ENCODE results near the gene NR5A1.

NR5A1 gene

GRCh38 chr9:124506931-124507879 lies at the start of gene NR5A1:
TSS of gene NR5A1 (minus strand) at chr9:124507399. CDS start at chr9:124503395, 4,004 bp downstream.
- no peak for DNase-seq

- no peak for DNase-seq
Observed at GRCh38 chr9:124555043-124555442, 47.8 kb upstream of the NR5A1 start.

- no peak for DNase-seq
Observed at GRCh38 chr9:124553738-124554137, 46.5 kb upstream of the NR5A1 start.

GRCh38 chr9:124552273-124552605 lies 45.0 kb upstream of the NR5A1 start:
- DNase-seq, result no peak

GRCh38 chr9:124551472-124552272 lies 44.5 kb upstream of the NR5A1 start:
- DNase-seq, result peak in 1 of 2 experiments; percentile 3

- no peak for DNase-seq
Observed at GRCh38 chr9:124550072-124550471, 42.9 kb upstream of the NR5A1 start.

GRCh38 chr9:124549016-124549415 lies 41.8 kb upstream of the NR5A1 start:
- DNase-seq, result no peak

- DNase-seq, result no peak
Observed at GRCh38 chr9:124544535-124544934, 37.3 kb upstream of the NR5A1 start.

- DNase-seq, result no peak
Observed at GRCh38 chr9:124541824-124542223, 34.6 kb upstream of the NR5A1 start.

- DNase-seq, result no peak
Observed at GRCh38 chr9:124537926-124538325, 30.7 kb upstream of the NR5A1 start.

- DNase-seq, result no peak
Observed at GRCh38 chr9:124535846-124536245, 28.6 kb upstream of the NR5A1 start.

GRCh38 chr9:124532897-124533296 lies 25.7 kb upstream of the NR5A1 start:
- no peak for DNase-seq

GRCh38 chr9:124531115-124531514 lies 23.9 kb upstream of the NR5A1 start:
- no peak for DNase-seq

- no peak for DNase-seq
Observed at GRCh38 chr9:124530246-124530645, 23.0 kb upstream of the NR5A1 start.

GRCh38 chr9:124527781-124528180 lies 20.6 kb upstream of the NR5A1 start:
- no peak for DNase-seq

- DNase-seq, result no peak
Observed at GRCh38 chr9:124526174-124526573, 19.0 kb upstream of the NR5A1 start.

GRCh38 chr9:124522121-124523098 lies 15.2 kb upstream of the NR5A1 start:
- DNase-seq, result no peak

GRCh38 chr9:124521142-124521541 lies 13.9 kb upstream of the NR5A1 start:
- no peak for DNase-seq

- no peak for DNase-seq
Observed at GRCh38 chr9:124520206-124520596, 13.0 kb upstream of the NR5A1 start.

GRCh38 chr9:124518116-124518515 lies 10.9 kb upstream of the NR5A1 start:
- no peak for DNase-seq

GRCh38 chr9:124517600-124517999 lies 10.4 kb upstream of the NR5A1 start:
- DNase-seq, result no peak

- no peak for DNase-seq
Observed at GRCh38 chr9:124514874-124515273, 7.7 kb upstream of the NR5A1 start.

- DNase-seq, result no peak
Observed at GRCh38 chr9:124514125-124514524, 6.9 kb upstream of the NR5A1 start.

Measured in stimulated activated CD4-positive, alpha-beta T cell treated with anti-CD3 and anti-CD28 coated beads, Interleukin-4, amount 100 ng/mL, for 4 hours (primary cell).